ENCODE measurements around the gene LANCL3.

The LANCL3 gene

DNA sequence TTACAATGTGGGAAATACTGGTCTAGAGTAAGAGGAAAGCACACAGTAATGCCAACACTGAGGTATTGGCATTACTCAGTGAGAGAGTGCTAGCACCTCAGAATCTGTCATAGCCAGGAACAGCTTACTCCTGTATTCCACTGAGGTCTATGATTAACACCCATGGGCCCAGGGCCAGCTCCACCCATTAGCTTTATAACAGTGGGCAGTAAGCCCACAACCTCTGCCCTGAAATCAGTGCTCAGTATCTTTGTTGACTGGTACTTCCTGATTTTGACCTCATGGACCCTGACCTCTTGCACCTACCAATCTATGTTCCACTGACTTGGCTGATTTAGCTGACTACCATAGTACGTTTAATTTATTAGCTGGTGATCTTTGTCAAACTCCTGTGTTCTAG, 56.1 kb downstream of the LANCL3 start:
- peaks cover 6% of the 10 kb centered on the region for H3K27me3 ChIP-seq (ENCODE audit: insufficient read depth, poor library complexity, severe bottlenecking)
- no peak overlapping the region for H3K4me3 ChIP-seq (replicated peaks; ENCODE audit: insufficient read depth, low read length)
- no peak for DNase-seq (ENCODE audit: low read depth in 1 of 2, low spot score in 1 of 2)
- TF ChIP-seq, protein P1, sequence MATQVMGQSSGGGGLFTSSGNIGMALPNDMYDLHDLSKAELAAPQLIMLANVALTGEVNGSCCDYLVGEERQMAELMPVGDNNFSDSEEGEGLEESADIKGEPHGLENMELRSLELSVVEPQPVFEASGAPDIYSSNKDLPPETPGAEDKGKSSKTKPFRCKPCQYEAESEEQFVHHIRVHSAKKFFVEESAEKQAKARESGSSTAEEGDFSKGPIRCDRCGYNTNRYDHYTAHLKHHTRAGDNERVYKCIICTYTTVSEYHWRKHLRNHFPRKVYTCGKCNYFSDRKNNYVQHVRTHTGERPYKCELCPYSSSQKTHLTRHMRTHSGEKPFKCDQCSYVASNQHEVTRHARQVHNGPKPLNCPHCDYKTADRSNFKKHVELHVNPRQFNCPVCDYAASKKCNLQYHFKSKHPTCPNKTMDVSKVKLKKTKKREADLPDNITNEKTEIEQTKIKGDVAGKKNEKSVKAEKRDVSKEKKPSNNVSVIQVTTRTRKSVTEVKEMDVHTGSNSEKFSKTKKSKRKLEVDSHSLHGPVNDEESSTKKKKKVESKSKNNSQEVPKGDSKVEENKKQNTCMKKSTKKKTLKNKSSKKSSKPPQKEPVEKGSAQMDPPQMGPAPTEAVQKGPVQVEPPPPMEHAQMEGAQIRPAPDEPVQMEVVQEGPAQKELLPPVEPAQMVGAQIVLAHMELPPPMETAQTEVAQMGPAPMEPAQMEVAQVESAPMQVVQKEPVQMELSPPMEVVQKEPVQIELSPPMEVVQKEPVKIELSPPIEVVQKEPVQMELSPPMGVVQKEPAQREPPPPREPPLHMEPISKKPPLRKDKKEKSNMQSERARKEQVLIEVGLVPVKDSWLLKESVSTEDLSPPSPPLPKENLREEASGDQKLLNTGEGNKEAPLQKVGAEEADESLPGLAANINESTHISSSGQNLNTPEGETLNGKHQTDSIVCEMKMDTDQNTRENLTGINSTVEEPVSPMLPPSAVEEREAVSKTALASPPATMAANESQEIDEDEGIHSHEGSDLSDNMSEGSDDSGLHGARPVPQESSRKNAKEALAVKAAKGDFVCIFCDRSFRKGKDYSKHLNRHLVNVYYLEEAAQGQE (IDR thresholded peaks at IDR 0.05; ENCODE audit: insufficient replicate concordance, low read depth), result no peak
- TF ChIP-seq, protein P2, sequence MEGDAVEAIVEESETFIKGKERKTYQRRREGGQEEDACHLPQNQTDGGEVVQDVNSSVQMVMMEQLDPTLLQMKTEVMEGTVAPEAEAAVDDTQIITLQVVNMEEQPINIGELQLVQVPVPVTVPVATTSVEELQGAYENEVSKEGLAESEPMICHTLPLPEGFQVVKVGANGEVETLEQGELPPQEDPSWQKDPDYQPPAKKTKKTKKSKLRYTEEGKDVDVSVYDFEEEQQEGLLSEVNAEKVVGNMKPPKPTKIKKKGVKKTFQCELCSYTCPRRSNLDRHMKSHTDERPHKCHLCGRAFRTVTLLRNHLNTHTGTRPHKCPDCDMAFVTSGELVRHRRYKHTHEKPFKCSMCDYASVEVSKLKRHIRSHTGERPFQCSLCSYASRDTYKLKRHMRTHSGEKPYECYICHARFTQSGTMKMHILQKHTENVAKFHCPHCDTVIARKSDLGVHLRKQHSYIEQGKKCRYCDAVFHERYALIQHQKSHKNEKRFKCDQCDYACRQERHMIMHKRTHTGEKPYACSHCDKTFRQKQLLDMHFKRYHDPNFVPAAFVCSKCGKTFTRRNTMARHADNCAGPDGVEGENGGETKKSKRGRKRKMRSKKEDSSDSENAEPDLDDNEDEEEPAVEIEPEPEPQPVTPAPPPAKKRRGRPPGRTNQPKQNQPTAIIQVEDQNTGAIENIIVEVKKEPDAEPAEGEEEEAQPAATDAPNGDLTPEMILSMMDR (IDR thresholded peaks at IDR 0.05; ENCODE audit: insufficient read depth, low read length), result no peak
- TF ChIP-seq GABPA (IDR thresholded peaks at IDR 0.05; ENCODE audit: low read depth) (no peak), POLR2AphosphoS5 (IDR thresholded peaks at IDR 0.05; ENCODE audit: low read depth) (no peak), SPI1 (IDR thresholded peaks at IDR 0.05; ENCODE audit: borderline replicate concordance, low read depth) (no peak)
- H3K27ac ChIP-seq (replicated peaks), result no peak overlapping the region

DNA sequence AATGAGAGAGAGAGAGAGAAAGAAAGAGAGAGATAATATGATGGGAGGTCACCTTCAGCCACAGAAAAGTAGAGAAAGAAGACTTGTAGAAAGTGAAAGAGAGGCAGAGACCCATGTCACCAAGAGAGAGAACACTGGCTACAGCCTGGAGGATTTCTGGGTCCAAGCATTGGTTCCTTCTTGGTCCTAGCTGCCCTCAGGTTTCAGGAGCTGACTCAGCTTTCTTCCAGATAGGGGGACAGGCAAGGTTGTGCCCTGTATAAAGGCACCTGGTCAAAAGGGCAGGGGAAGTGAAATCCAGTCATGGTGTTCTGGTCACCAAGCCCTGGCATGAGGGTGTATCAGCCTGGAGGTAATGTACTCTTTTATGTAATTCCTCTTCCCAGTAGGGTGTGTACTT, 66.6 kb downstream of the LANCL3 start:
- H3K4me3 ChIP-seq (replicated peaks; ENCODE audit: insufficient read depth, low read length), result no peak overlapping the region
- DNase-seq (ENCODE audit: low read depth in 1 of 2, low spot score in 1 of 2), result no peak
- TF ChIP-seq, protein P2 (IDR thresholded peaks at IDR 0.05; ENCODE audit: insufficient read depth, low read length), result no peak
- no peak for TF ChIP-seq POLR2AphosphoS5 (IDR thresholded peaks at IDR 0.05; ENCODE audit: low read depth)
- TF ChIP-seq, protein P1 (IDR thresholded peaks at IDR 0.05; ENCODE audit: insufficient replicate concordance, low read depth), result no peak
- TF ChIP-seq GABPA (IDR thresholded peaks at IDR 0.05; ENCODE audit: low read depth), result no peak
- no peak for TF ChIP-seq SPI1 (IDR thresholded peaks at IDR 0.05; ENCODE audit: borderline replicate concordance, low read depth)
- H3K27me3 ChIP-seq (ENCODE audit: insufficient read depth, poor library complexity, severe bottlenecking), result no peaks in the 10 kb centered on the region
- no peak overlapping the region for H3K27ac ChIP-seq (replicated peaks)

DNA sequence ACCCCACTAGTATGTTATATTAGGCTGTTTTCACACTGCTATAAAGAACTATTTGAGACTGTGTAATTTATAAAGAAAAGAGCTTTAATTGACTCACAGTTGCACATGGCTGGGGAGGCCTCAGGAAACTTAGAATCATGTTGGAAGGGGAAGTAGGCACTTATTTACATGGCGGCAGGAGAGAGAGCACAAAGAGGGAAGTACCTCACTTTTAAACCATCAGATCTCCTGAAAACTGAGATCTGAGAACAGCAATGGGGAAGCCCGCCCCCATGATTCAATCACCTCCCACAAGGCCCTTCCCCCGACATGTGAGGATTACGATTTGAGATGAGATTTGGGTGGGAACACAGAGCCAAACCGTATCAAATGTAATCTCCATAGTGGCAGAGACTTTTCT, 68.7 kb downstream of the LANCL3 start:
- DNase-seq (ENCODE audit: low read depth in 1 of 2, low spot score in 1 of 2), result peak; percentile 21 to 38
- Histone ChIP-seq H3K27me3 (ENCODE audit: insufficient read depth, poor library complexity, severe bottlenecking) (no peaks in the 10 kb centered on the region), H3K4me3 (replicated peaks; ENCODE audit: insufficient read depth, low read length) (no peak overlapping the region), H3K27ac (replicated peaks) (no peak overlapping the region; the same call in 1 of the 2 replicates)
- TF ChIP-seq SPI1 (IDR thresholded peaks at IDR 0.05; ENCODE audit: borderline replicate concordance, low read depth), result peak; percentile 50; the same call in 1 of the 2 replicates
- TF ChIP-seq GABPA (IDR thresholded peaks at IDR 0.05; ENCODE audit: low read depth), result no peak

DNA sequence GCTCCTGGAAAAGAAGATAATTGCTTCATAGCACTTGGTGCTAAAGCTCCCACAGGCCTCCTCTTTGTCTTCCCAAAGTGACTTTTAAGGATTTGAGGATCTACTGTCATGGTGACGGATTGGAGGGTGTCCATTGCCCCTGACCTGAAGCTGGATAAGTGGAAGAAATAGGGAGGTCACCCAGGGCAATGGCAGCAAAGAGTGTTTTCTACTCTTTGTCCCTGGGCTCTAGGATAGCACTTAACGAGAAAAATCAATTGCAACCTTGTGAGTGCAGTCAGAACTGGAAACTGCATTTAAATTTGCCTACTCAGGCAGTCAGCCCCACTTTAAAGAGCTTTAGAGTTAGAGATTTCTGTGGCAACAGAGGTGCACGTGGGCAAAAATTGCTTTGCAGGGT, 70.4 kb downstream of the LANCL3 start:
- Histone ChIP-seq H3K4me3 (replicated peaks; ENCODE audit: insufficient read depth, low read length) (no peak overlapping the region), H3K27me3 (ENCODE audit: insufficient read depth, poor library complexity, severe bottlenecking) (no peaks in the 10 kb centered on the region), H3K27ac (replicated peaks) (no peak overlapping the region)
- TF ChIP-seq, protein P2 (IDR thresholded peaks at IDR 0.05; ENCODE audit: insufficient read depth, low read length), result no peak
- no peak for TF ChIP-seq SPI1 (IDR thresholded peaks at IDR 0.05; ENCODE audit: borderline replicate concordance, low read depth)
- TF ChIP-seq, protein P1 (IDR thresholded peaks at IDR 0.05; ENCODE audit: insufficient replicate concordance, low read depth), result no peak
- no peak for DNase-seq (ENCODE audit: low read depth in 1 of 2, low spot score in 1 of 2)

Data from HL-60 (cell line).